PFSK-1 (cell line): ENCODE data around the gene WFDC1.

Experiments
- FOXP2 ChIP-seq: optimal IDR thresholded peaks from 2 replicates; pipeline ENCODE3; 2011; ENCODE audit warnings: borderline replicate concordance, control low read depth, inconsistent platforms; ENCODE audit not compliant: insufficient read depth; ENCODE audit errors: extremely low read length, extremely low read depth
- POLR2AphosphoS5 ChIP-seq: IDR thresholded peaks from 2 replicates; pipeline ENCODE4 v1.6.1; 2012; ENCODE audit warnings: low read depth, mild to moderate bottlenecking, control low read depth, low read length, moderate library complexity
- REST ChIP-seq, 2 experiments: IDR thresholded peaks; 2 replicates each; pipeline versions ENCODE4 v1.6.1 to v1.8.0; 2011 to 2012; ENCODE audit warnings: low read depth in 2 of 2, low read length in 2 of 2, control low read depth in 1 of 2, inconsistent platforms in 1 of 2, mild to moderate bottlenecking in 1 of 2, moderate library complexity in 1 of 2; ENCODE audit not compliant: insufficient read depth in 1 of 2
- SIN3A ChIP-seq: IDR thresholded peaks from 2 replicates; pipeline ENCODE4 v1.6.1; 2012; ENCODE audit warnings: mild to moderate bottlenecking, low read length, moderate library complexity, borderline replicate concordance; ENCODE audit not compliant: insufficient read depth
- TAF1 ChIP-seq: IDR thresholded peaks from 2 replicates; pipeline ENCODE4 v1.6.1; 2012; ENCODE audit warnings: low read length, control low read depth, borderline replicate concordance; ENCODE audit not compliant: insufficient read depth

DNA sequence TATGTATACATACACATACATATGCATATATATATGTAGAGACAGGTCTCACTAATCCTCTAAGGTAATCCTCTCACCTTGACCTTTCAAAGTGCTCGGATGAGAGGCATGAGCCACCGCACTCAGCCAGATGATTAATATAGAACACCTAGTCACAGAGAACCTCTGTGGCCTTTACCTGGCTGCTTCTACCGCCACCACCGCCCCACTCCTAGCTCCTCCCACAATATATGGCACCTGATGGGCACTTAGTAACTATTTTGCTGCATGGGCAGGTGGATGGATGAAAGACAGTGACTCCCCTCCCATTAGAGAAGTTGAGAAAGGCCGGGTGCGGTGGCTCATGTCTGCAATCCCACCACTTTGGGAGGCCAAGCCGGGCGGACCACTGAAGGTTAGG, 57.0 kb downstream of the WFDC1 start:
- TF ChIP-seq POLR2AphosphoS5 (no peak), TAF1 (no peak), SIN3A (no peak), REST (IDR thresholded peaks at IDR 0.05; ENCODE audit: insufficient read depth in 1 of 2, low read depth in 2 of 2, low read length in 2 of 2) (no peak), FOXP2 (no peak)
